GM19025 (cell line): ENCODE measurements around the gene INTS6L.
A peak's percentile ranks its signal among the peaks of the same experiment; 100 is the strongest.
"Not testable (repeated sequence)": the region's sequence is repeated elsewhere in the genome, so short reads cannot be mapped to it uniquely, and the experiment has no call there.

Source experiments
- ATAC-seq: cut with Tn5 transposase; IDR thresholded peaks from one replicate; pipeline ENCODE4 v1.9.1; 2021; ENCODE audit warnings: mild to moderate bottlenecking, low read depth, moderate library complexity; ENCODE audit not compliant: unreplicated experiment

INTS6L gene

DNA sequence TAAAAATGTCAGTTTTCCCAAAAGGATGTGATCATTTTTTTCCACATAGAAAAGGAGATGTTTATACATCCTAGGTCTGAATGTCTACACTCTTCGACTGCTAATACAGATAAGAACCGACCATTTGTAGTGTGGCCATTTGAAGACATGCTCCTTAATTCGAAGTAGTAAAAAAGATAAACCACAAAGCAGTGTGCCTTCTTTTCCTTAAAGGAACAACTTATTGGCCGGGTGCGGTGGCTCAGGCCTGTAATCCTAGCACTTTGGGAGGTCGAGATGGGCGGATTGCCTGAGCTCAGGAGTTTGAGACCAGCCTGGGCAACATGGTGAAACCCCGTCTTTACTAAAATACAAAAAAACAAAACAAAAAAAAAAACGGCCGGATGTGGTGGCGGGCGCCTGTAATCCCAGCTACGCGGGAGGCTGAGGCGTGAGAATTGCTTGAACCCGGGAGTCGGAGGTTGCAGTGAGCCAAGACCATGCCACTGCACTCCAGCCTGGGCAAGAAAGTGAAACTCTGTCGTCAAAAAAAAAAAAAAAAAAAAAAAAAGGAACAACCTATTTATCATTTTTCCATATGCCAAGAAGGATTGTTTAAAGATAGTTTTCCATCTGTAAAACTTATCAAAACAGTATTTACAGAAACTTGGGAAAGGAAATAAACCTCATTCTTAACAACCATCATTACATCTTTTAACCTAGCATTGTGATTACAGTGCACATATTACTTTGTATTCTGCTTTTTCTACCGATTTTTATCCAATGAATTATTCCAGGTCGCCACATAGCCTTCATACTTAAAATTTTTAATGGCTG is 2.6 kb downstream of the INTS6L start:
- no peak for ATAC-seq

- no peak for ATAC-seq
Measured at GRCh38 chrX:135528254-135528653, 7.8 kb downstream of the INTS6L start.

DNA sequence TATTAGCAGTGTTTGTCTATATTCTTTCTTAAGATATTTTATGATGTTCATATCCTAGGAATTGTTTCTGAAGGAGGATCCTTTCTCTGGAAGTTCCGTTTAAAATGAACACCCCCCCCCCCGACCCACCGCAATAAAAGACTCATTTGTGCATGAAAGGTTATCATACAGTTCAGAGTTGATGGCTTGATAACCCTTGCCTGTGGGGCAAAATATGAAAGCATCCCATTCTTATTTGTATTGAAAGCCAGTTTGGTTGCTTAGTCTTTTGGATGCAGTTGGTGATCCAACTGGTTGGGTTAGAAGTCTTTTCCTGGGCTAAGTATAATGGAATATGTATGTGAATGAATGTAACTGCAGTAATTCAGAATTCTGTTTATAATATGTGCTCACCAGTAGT is 8.3 kb downstream of the INTS6L start:
- ATAC-seq, result no peak

GRCh38 chrX:135530097-135530496 is 9.6 kb downstream of the INTS6L start:
- no peak for ATAC-seq

GRCh38 chrX:135531813-135532212 is 11.4 kb downstream of the INTS6L start:
- ATAC-seq, result no peak

- ATAC-seq, result no peak
Measured at GRCh38 chrX:135535077-135535940, 14.8 kb downstream of the INTS6L start.

DNA sequence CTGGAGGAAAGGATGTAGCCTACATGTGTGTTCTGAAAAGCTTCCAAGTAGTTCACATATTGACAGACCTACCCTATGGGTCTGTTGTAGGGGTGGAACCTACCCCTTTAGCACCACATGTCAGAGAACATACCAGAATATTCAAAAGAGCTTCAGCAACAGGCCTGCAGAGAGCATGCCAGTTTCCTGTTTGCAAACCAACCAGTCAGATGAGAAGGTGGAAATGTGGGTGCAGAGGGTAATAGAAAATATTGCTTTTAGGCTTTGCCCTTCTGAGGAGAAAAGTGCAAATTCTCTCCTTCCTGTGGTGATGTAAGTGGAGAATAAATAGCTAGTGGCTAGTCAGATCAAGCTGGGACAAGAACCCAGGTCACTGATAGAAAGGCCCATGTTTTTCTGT is 16.4 kb downstream of the INTS6L start:
- ATAC-seq, result no peak

- no peak for ATAC-seq
Measured at GRCh38 chrX:135541351-135541750, 20.9 kb downstream of the INTS6L start.

DNA sequence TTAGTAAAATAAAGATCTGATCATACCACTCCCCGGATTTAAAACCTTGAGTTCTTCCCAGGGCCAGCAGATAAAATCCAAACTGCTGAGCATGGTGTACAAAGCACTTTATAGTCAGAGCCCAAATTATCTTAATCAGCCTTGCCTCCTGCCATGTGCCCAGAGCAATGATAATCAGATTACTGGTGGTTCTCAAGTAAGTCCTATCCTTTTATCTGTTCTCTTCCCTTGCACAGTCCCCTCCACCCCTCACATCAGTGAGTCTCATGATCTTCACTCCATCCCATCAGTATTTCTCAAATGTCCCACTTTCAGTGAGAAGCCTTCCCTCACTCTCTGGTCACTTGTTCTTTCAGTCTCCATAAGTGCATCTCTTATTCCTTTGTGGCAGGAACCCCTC is 22.7 kb downstream of the INTS6L start:
- no peak for ATAC-seq

DNA sequence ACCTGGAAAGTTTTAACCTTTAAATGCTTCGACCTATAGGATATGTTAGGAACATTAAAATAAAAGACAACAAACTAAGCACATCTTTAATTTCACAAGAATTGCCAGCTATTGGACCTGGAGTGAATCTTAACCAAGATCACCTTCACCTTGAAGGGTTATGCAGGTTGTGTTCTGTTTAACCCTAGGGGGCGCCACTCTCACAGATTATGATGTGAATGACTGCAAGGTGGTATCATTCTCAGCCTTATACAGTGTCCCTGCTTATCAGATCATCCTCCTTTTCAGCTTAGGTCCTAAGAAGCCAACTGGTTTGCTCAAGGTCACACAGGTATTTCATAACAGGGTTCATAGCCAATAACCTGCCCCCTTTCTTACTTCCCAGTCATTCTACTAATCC is 23.5 kb downstream of the INTS6L start:
- ATAC-seq, result no peak

DNA sequence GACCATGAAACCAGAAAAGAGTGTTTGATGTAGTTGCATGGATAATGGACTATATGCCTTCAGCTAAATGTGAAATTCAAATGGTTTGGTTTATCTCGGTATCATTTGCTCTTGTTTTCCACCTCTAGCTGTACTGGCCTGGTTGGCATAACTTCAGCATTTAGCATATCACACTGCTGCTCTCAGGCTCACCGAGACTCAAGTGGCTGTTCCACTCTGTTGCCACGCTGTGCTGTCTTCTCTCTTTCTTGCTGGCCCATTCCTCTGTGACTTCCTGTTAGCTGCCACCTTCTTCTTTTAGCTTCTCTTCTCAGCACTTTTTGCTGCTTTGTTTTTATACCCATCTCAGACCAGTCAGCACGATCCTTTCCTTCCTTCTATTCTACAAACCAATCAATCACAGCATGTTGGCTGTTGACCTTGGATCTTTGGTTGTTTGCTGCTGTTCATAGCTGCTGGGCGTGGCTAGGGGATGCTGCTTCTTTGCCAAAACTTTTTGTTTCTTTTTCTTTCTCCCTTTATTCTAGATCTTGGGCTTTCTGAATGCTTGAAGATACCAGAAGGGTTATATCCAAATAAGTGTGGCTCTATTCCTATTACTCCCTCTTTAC is 24.0 kb downstream of the INTS6L start:
- peak; percentile 51 for ATAC-seq

- ATAC-seq, result no peak
Measured at GRCh38 chrX:135547767-135548166, 27.3 kb downstream of the INTS6L start.

DNA sequence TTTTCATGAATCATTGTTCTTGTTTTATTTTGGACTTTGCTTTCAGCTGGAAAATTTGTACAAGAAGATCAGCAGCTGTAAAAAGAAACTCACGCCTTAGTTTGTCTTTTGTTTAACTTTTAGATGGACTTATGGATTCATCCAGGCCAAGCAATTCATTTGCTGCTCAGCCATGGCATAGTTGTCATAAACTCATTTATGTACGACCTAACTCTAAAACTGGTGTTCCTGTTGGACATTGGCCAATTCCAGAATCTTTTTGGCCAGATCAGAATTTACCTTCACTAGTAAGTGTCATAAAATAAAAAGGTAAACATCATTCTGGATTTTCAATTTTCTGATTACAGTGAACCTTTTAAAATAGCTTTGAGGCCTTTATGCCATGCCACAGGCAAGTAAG is 29.1 kb downstream of the INTS6L start:
- no peak for ATAC-seq

GRCh38 chrX:135556055-135556454 is 35.6 kb downstream of the INTS6L start:
- no peak for ATAC-seq

GRCh38 chrX:135557344-135557743 is 36.9 kb downstream of the INTS6L start:
- no peak for ATAC-seq

DNA sequence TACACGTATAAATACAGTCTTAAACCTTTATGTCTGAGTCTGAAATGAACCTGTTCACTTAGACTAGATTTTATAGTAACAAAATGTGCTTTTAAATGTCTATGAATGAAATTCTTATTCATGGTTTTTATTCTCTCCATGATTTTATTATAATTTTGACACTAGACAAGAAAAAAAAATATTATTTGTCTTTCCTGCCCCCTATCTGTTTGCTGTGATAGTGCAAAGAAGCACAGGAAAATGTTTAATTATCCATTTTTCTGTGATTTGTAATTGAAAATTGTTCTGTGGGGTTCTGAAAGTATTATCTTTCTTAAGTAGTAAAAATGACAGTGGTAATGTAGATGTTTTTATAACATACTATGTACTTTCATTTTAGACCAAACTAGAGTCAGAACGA is 52.0 kb downstream of the INTS6L start:
- ATAC-seq, result no peak

- ATAC-seq, result no peak
Measured at GRCh38 chrX:135581496-135581895, 61.0 kb downstream of the INTS6L start.

DNA sequence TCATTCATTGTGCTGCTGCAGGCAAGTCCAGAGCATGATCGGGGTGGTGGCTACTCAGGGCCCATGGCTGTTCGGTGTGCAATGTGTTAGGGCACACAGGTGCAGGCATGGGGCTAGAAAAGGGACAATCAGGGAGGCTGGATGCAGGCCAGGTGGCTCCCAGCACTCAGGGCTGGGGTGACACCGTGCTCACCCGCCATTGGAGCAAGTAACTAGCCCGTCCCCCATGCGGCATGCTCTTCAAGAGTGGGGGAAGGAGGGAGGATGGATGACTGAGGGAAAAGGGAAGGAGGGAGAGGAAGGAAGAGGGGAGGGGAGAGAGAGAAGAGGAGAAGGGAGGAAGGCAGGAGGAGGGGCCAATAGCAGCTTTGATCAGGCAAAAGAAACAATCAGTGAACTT is 64.7 kb downstream of the INTS6L start:
- ATAC-seq, result no peak

DNA sequence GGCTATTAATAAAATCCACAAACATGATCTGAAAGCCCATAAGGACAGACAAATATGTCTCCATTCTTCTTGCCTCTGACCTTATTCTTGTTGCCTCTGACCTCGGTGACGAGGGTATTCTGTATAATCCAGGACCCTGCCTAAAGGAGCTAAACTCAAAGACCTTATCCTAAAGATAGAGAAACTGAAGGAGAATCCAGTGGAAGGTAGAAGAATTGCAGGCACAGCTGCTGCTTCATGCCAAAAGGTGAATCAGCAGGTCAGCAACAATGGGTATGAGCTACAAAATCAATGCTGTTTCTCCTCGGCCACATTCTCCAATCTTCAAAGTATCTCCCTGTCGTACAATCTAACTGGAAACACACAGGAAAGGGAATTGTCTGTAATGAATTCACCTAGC is 71.4 kb downstream of the INTS6L start:
- ATAC-seq, result no peak

DNA sequence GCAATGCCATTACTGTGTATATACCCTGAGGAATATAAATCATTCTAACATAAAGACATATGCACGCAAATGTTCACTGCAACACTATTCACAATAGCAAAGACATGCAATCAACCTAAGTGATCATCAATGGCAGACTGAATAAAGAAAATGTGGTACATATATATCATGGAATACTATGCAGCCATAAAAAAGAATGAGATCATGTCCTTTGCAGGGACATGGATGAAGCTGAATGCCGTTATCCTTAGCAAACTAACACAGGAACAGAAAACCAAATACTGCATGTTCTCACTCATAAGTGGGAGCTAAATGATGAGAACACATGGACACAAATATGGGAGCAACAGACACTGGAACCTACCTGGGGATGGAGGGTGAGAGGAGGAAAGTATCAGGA is 73.6 kb downstream of the INTS6L start:
- ATAC-seq, result not testable (repeated sequence)

- not testable (repeated sequence) for ATAC-seq
Measured at GRCh38 chrX:135594453-135594852, 74.0 kb downstream of the INTS6L start.
